Urinary bladder (tissue), 4 donors: ENCODE results near the gene MRPS5. TPM values are rescaled to one million over a fixed set of nuclear protein-coding genes. Genes with fewer than 3 reads are reported as not detected.

Experiments used
- DNase-seq: peaks from one replicate; pipeline ENCODE4 v3.0.0-alpha.2; 2015; ENCODE audit errors: extremely low spot score
- H3K27ac ChIP-seq: one replicate; pipeline ENCODE4 v1.5.1; 2013; ENCODE audit warnings: low read depth, mild to moderate bottlenecking, moderate library complexity
- H3K36me3 ChIP-seq: one replicate; pipeline ENCODE4 v1.6.1; 2013; ENCODE audit warnings: mild to moderate bottlenecking, moderate library complexity; ENCODE audit not compliant: insufficient read depth
- H3K4me1 ChIP-seq: one replicate; pipeline ENCODE4 v1.6.1; 2013; ENCODE audit warnings: mild to moderate bottlenecking, moderate library complexity; ENCODE audit not compliant: insufficient read depth
- H3K4me3 ChIP-seq: one replicate; pipeline ENCODE4 v1.5.1; 2013; ENCODE audit warnings: low read depth, low read length
- WGBS: extraction: QIAGEN DNeasy Blood & Tissue Kit; methylation state at CpG from one replicate; pipeline ENCODE4 v1.1.7; 2013; 5-methylcytosine and 5-hydroxymethylcytosine counted together
- polyA plus RNA-seq: library from polyadenylated mRNA; stranded (reverse); fragments of 200-250 nt; gene quantifications from one replicate; pipeline ENCODE4 v1.2.3, GENCODE V29; 2013
- total RNA-seq: library from RNA; depleted of rRNA; stranded (reverse); fragments of >200 nt; gene quantifications from one replicate; pipeline ENCODE4 v1.2.3, GENCODE V29; 2014
- donor health status: healthy with polysubstance abuse.
- donor health status: healthy.

MRPS5 gene
- total and polyA plus RNA-seq, 2 donors: 43.5 to 49.3 TPM

- DNase-seq: no peak
- Histone ChIP-seq H3K27ac (no peak overlapping the region), H3K4me3 (no peak overlapping the region), H3K4me1 (no peaks in the 10 kb centered on the region), H3K36me3 (no peaks in the 10 kb centered on the region)
- 91% methylated on average over 1 of the region's 1 CpG for WGBS
Measured at GRCh38 chr2:95061119-95061512, 60.5 kb downstream of the MRPS5 start.

- H3K36me3 ChIP-seq: no peaks in the 10 kb centered on the region
- no peak for DNase-seq
- H3K4me3 ChIP-seq: no peak overlapping the region
- no peak overlapping the region for H3K27ac ChIP-seq
- no peaks in the 10 kb centered on the region for H3K4me1 ChIP-seq
- 79% methylated on average over 17 of the region's 17 CpGs for WGBS
Measured at GRCh38 chr2:95060446-95061118, 61.0 kb downstream of the MRPS5 start.

GRCh38 chr2:95059656-95060370 is 61.8 kb downstream of the MRPS5 start:
- DNase-seq: no peak
- H3K27ac ChIP-seq: no peak overlapping the region
- WGBS: 79% methylated on average over 12 of the region's 12 CpGs
- H3K4me1 ChIP-seq: no peaks in the 10 kb centered on the region
- no peak overlapping the region for H3K4me3 ChIP-seq
- no peaks in the 10 kb centered on the region for H3K36me3 ChIP-seq

GRCh38 chr2:95058989-95059641 is 62.5 kb downstream of the MRPS5 start:
- Histone ChIP-seq H3K4me1 (no peaks in the 10 kb centered on the region), H3K36me3 (no peaks in the 10 kb centered on the region), H3K27ac (no peak overlapping the region), H3K4me3 (no peak overlapping the region)
- DNase-seq: no peak
- 73% methylated on average over 11 of the region's 11 CpGs for WGBS

GRCh38 chr2:95058466-95058988 is 63.1 kb downstream of the MRPS5 start:
- Histone ChIP-seq H3K27ac (no peak overlapping the region), H3K4me3 (no peak overlapping the region), H3K36me3 (no peaks in the 10 kb centered on the region), H3K4me1 (no peaks in the 10 kb centered on the region)
- DNase-seq: no peak
- 87% methylated on average over 9 of the region's 9 CpGs for WGBS

- Histone ChIP-seq H3K4me1 (no peaks in the 10 kb centered on the region), H3K4me3 (no peak overlapping the region), H3K36me3 (no peaks in the 10 kb centered on the region), H3K27ac (no peak overlapping the region)
- WGBS: 81% methylated on average over 28 of the region's 28 CpGs
- DNase-seq: no peak
Measured at GRCh38 chr2:95057535-95058370, 63.9 kb downstream of the MRPS5 start.

- H3K27ac ChIP-seq: no peak overlapping the region
- no peaks in the 10 kb centered on the region for H3K36me3 ChIP-seq
- WGBS: 80% methylated on average over 15 of the region's 15 CpGs
- no peak overlapping the region for H3K4me3 ChIP-seq
- no peak for DNase-seq
- H3K4me1 ChIP-seq: no peaks in the 10 kb centered on the region
Measured at GRCh38 chr2:95056461-95057459, 64.8 kb downstream of the MRPS5 start.

GRCh38 chr2:95056044-95056443 is 65.6 kb downstream of the MRPS5 start:
- H3K27ac ChIP-seq: no peak overlapping the region
- H3K4me1 ChIP-seq: no peaks in the 10 kb centered on the region
- H3K4me3 ChIP-seq: no peak overlapping the region
- no peaks in the 10 kb centered on the region for H3K36me3 ChIP-seq
- DNase-seq: no peak
- 83% methylated on average over 8 of the region's 8 CpGs for WGBS

- Histone ChIP-seq H3K4me3 (no peak overlapping the region), H3K36me3 (no peaks in the 10 kb centered on the region), H3K27ac (no peak overlapping the region), H3K4me1 (no peaks in the 10 kb centered on the region)
- no peak for DNase-seq
- WGBS: 61% methylated on average over 3 of the region's 3 CpGs
Measured at GRCh38 chr2:95055262-95055661, 66.3 kb downstream of the MRPS5 start.

GRCh38 chr2:95054016-95054415 is 67.6 kb downstream of the MRPS5 start:
- Histone ChIP-seq H3K27ac (no peak overlapping the region), H3K4me1 (no peaks in the 10 kb centered on the region), H3K36me3 (no peaks in the 10 kb centered on the region), H3K4me3 (no peak overlapping the region)
- DNase-seq: no peak
- WGBS: 70% methylated on average over 5 of the region's 5 CpGs

- H3K4me3 ChIP-seq: no peak overlapping the region
- no peak for DNase-seq
- no peaks in the 10 kb centered on the region for H3K36me3 ChIP-seq
- no peaks in the 10 kb centered on the region for H3K4me1 ChIP-seq
- 26% methylated on average over 11 of the region's 11 CpGs for WGBS
- no peak overlapping the region for H3K27ac ChIP-seq
Measured at GRCh38 chr2:95053543-95053942, 68.1 kb downstream of the MRPS5 start.

- H3K4me3 ChIP-seq: no peak overlapping the region
- no peak for DNase-seq
- no peaks in the 10 kb centered on the region for H3K36me3 ChIP-seq
- 85% methylated on average over 13 of the region's 13 CpGs for WGBS
- no peaks in the 10 kb centered on the region for H3K4me1 ChIP-seq
- H3K27ac ChIP-seq: no peak overlapping the region
Measured at GRCh38 chr2:95052804-95053479, 68.7 kb downstream of the MRPS5 start.
